ENCODE results near the gene MLLT11. TPM values are rescaled to one million over a fixed set of nuclear protein-coding genes. Genes with fewer than 3 reads are reported as not detected.

The MLLT11 gene
- total and polyA plus RNA-seq, 10 of the 15 experiments (the other 5 are each of a cell fraction or from before 2014, with no cell fraction given): 6.2 to 27.3 (median 9.2) TPM

GRCh38 chr1:151047925-151048644 lies 12.1 kb upstream of the MLLT11 start (continued):
- no peak for TF ChIP-seq SKIL (IDR thresholded peaks at IDR 0.05; ENCODE audit: low read depth, poor library complexity, severe bottlenecking)
- TF ChIP-seq NFYA (IDR thresholded peaks at IDR 0.05; ENCODE audit: borderline replicate concordance, low read depth, low read length): no peak
- TF ChIP-seq CBX3 (IDR thresholded peaks at IDR 0.05; ENCODE audit: borderline replicate concordance, low read depth): no peak
- TF ChIP-seq TCF7 (IDR thresholded peaks at IDR 0.05; ENCODE audit: borderline replicate concordance): no peak
- no peak for TF ChIP-seq NR2C1 (IDR thresholded peaks at IDR 0.05)
- TF ChIP-seq SIN3A (IDR thresholded peaks at IDR 0.05; ENCODE audit: low read depth, low read length): 0 out of 2 replicates have a peak, but pooled peaks have one; percentile 46
- TF ChIP-seq USF2 (IDR thresholded peaks at IDR 0.05; ENCODE audit: borderline replicate concordance, low read depth, low read length): no peak
- TF ChIP-seq ZNF207 (IDR thresholded peaks at IDR 0.05; ENCODE audit: borderline replicate concordance): no peak
- no peak for TF ChIP-seq MEF2A (IDR thresholded peaks at IDR 0.05; ENCODE audit: insufficient read depth, low read depth, low read length)
- no peak for TF ChIP-seq SP1 (IDR thresholded peaks at IDR 0.05; ENCODE audit: low read depth, low read length)
- no peak for TF ChIP-seq ZBTB11 (CRISPR knock-in tag; IDR thresholded peaks at IDR 0.05)
- TF ChIP-seq PBX3 (IDR thresholded peaks at IDR 0.05; ENCODE audit: insufficient replicate concordance, low read depth, low read length): no peak
- TF ChIP-seq POLR2AphosphoS2 (IDR thresholded peaks at IDR 0.05; ENCODE audit: low read depth, low read length): no peak
- TF ChIP-seq ATF7 (IDR thresholded peaks at IDR 0.05; ENCODE audit: low read depth): no peak
- TF ChIP-seq EZH2 (IDR thresholded peaks at IDR 0.05; ENCODE audit: borderline replicate concordance, control insufficient read depth, low read depth, low read length): no peak
- peak; percentile 13 for TF ChIP-seq MEF2B (IDR thresholded peaks at IDR 0.05; ENCODE audit: partially characterized antibody, poor library complexity, severe bottlenecking)
- TF ChIP-seq ATF2 (IDR thresholded peaks at IDR 0.05; ENCODE audit: low read length): no peak
- no peak for TF ChIP-seq EP300 (IDR thresholded peaks at IDR 0.05; ENCODE audit: borderline replicate concordance in 1 of 2, control insufficient read depth in 1 of 2, low read depth in 2 of 2, low read length in 2 of 2)
- TF ChIP-seq MTA2 (IDR thresholded peaks at IDR 0.05; ENCODE audit: low read depth): no peak
- no peak for TF ChIP-seq RAD51 (IDR thresholded peaks at IDR 0.05)

Measured in GM12878 (cell line).